Smooth muscle cell (in vitro differentiated cells): ENCODE measurements around the gene SYT1. TPM values are rescaled to one million over a fixed set of nuclear protein-coding genes. Genes with fewer than 3 reads are reported as not detected.

Experiments used
- DNase-seq: peaks from one replicate; lab custom pipeline; 2025; ENCODE audit not compliant: unreplicated experiment; lab: John Stamatoyannopoulos, UW
- H2AFZ ChIP-seq: fragments of 200-600 bp; sonication (generic); 2 replicates; pipeline ENCODE4 v1.6.0; 2016; ENCODE audit warnings: antibody characterized with exemption, low read depth, mild to moderate bottlenecking
- H3F3A ChIP-seq: fragments of 200-600 bp; sonication (generic); 2 replicates; pipeline ENCODE4 v1.6.0; 2017; ENCODE audit warnings: antibody characterized with exemption, low read depth
- H3K27ac ChIP-seq: fragments of 200-600 bp; sonication (generic); 2 replicates; pipeline ENCODE4 v1.5.1; 2016; ENCODE audit warnings: low read depth, mild to moderate bottlenecking
- H3K27me3 ChIP-seq: fragments of 200-600 bp; sonication (generic); 2 replicates; pipeline ENCODE4 v1.6.1; 2016; ENCODE audit warnings: low read depth, mild to moderate bottlenecking
- H3K36me3 ChIP-seq: fragments of 200-600 bp; sonication (generic); 2 replicates; pipeline ENCODE4 v1.5.1; 2016; ENCODE audit warnings: low read depth
- H3K4me1 ChIP-seq: fragments of 200-600 bp; sonication (generic); 2 replicates; pipeline ENCODE4 v1.5.1; 2016; ENCODE audit warnings: low read depth
- H3K4me2 ChIP-seq: fragments of 200-600 bp; sonication (generic); 2 replicates; pipeline ENCODE4 v1.6.0; 2016; ENCODE audit warnings: mild to moderate bottlenecking
- H3K4me3 ChIP-seq: fragments of 200-600 bp; sonication (generic); 2 replicates; pipeline ENCODE4 v1.5.1; 2016; ENCODE audit warnings: mild to moderate bottlenecking
- H3K79me2 ChIP-seq: fragments of 200-600 bp; sonication (generic); 2 replicates; pipeline ENCODE4 v1.6.0; 2016; ENCODE audit warnings: low read depth, mild to moderate bottlenecking
- H3K9ac ChIP-seq: fragments of 200-600 bp; sonication (generic); 2 replicates; pipeline ENCODE4 v1.6.0; 2016; ENCODE audit warnings: low read depth
- H3K9me3 ChIP-seq: fragments of 200-600 bp; sonication (generic); replicated peaks from 2 replicates; pipeline ENCODE4 v1.5.1; 2016; ENCODE audit warnings: low read depth
- H4K20me1 ChIP-seq: fragments of 200-600 bp; sonication (generic); 2 replicates; pipeline ENCODE4 v1.6.0; 2016; ENCODE audit warnings: low read depth
- CTCF ChIP-seq: fragments of 200-600 bp; sonication (generic); IDR thresholded peaks from 2 replicates; pipeline ENCODE4 v1.5.1; 2017; ENCODE audit warnings: borderline replicate concordance, mild to moderate bottlenecking, antibody characterized with exemption; ENCODE audit not compliant: insufficient read depth, poor library complexity, severe bottlenecking
- WGBS: methylation state at CpG from one replicate; pipeline ENCODE4 v1.1.7; 2016; ENCODE audit warnings: low lambda C conversion rate; 5-methylcytosine and 5-hydroxymethylcytosine counted together
- polyA plus RNA-seq: library from polyadenylated mRNA; unstranded; fragments of >200 nt; fragmentation: Nextera tagmentation; extraction: Ambion mirVana; gene quantifications from 2 replicates; pipeline ENCODE4 v1.2.1, GENCODE V29; 2016
- total RNA-seq: library from RNA; depleted of rRNA; stranded (reverse); fragments of >200 nt; gene quantifications from 2 replicates; pipeline ENCODE4 v1.2.3, GENCODE V29; 2014

The SYT1 gene
- total and polyA plus RNA-seq, 2 experiments from 2014 or later, result 5.2 to 10.2 TPM

- Histone ChIP-seq H3K4me2 (no peak overlapping the region), H3K4me3 (no peak overlapping the region), H3K27me3 (no peaks in the 10 kb centered on the region), H3F3A (no peaks in the 10 kb centered on the region), H3K36me3 (no peaks in the 10 kb centered on the region), H3K9ac (no peak overlapping the region), H4K20me1 (no peaks in the 10 kb centered on the region), H2AFZ (no peak overlapping the region), H3K27ac (no peak overlapping the region), H3K9me3 (no peaks in the 10 kb centered on the region), H3K79me2 (no peaks in the 10 kb centered on the region), H3K4me1 (peaks cover 11% of the 10 kb centered on the region)
- 90% methylated on average over 2 of the region's 2 CpGs for WGBS
- no peak for DNase-seq
- TF ChIP-seq CTCF, result no peak
Measured at GRCh38 chr12:78933014-78933413, 68.4 kb downstream of the SYT1 start.

- H3K9ac ChIP-seq, result no peak overlapping the region
- WGBS, result 81% methylated on average over 4 of the region's 4 CpGs
- H3K9me3 ChIP-seq, result no peaks in the 10 kb centered on the region
- peaks cover 8% of the 10 kb centered on the region for H3K4me1 ChIP-seq
- no peak overlapping the region for H3K27ac ChIP-seq
- no peaks in the 10 kb centered on the region for H3K36me3 ChIP-seq
- no peak overlapping the region for H3K4me3 ChIP-seq
- no peaks in the 10 kb centered on the region for H3K27me3 ChIP-seq
- no peak overlapping the region for H3K4me2 ChIP-seq
- TF ChIP-seq CTCF, result no peak
- DNase-seq, result no peak
- no peaks in the 10 kb centered on the region for H4K20me1 ChIP-seq
- H3K79me2 ChIP-seq, result no peaks in the 10 kb centered on the region
- no peaks in the 10 kb centered on the region for H3F3A ChIP-seq
- no peak overlapping the region for H2AFZ ChIP-seq
Measured at GRCh38 chr12:78938341-78939084, 73.9 kb downstream of the SYT1 start.

GRCh38 chr12:78949532-78949931 is 85.0 kb downstream of the SYT1 start:
- no peak overlapping the region for H3K4me2 ChIP-seq
- no peaks in the 10 kb centered on the region for H3F3A ChIP-seq
- H3K4me3 ChIP-seq, result no peak overlapping the region
- H3K27me3 ChIP-seq, result no peaks in the 10 kb centered on the region
- no peak overlapping the region for H3K9ac ChIP-seq
- peaks cover 7% of the 10 kb centered on the region for H3K36me3 ChIP-seq
- no peak for DNase-seq
- H3K79me2 ChIP-seq, result no peaks in the 10 kb centered on the region
- no peaks in the 10 kb centered on the region for H3K4me1 ChIP-seq
- peaks cover 7% of the 10 kb centered on the region for H3K9me3 ChIP-seq
- no peak overlapping the region for H3K27ac ChIP-seq
- TF ChIP-seq CTCF, result no peak
- H2AFZ ChIP-seq, result no peak overlapping the region
- no peaks in the 10 kb centered on the region for H4K20me1 ChIP-seq
